ENCODE results near the gene DPPA5. TPM values are rescaled to one million over a fixed set of nuclear protein-coding genes. Genes with fewer than 3 reads are reported as not detected.
"Not testable (repeated sequence)": the region's sequence is repeated elsewhere in the genome, so short reads cannot be mapped to it uniquely, and the experiment has no call there.

Gene DPPA5
- total RNA-seq, 3 donors from 2014 or later (not counting 1 experiment from before 2014, with no cell fraction given): not detected

DNA sequence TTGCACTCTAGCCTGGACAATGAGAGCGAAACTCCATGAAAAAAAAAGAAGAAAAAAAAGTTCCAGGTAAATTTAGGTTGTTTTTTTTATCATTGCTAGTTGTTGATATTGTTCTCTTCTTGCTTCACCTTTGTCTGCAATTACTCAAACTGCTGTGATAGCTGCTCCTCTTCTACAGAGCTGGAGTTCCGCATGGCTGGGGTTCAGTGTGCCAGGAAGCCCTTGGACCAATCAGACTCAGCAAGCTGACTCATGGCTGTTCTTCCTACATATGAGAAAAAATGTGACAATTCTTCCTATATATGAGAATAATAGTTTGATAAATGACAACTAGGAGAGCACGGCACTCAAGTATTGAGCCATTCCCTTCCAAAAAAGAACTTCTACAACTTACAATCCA, 28.4 kb downstream of the DPPA5 start:
- intact Hi-C loops (cut with micrococcal nuclease): loop anchor here (1.0 kb wide), 1 partner anchor 913 kb away; no protein-coding TSS in a partner anchor
- ATAC-seq (no peak), DNase-seq (no peak)
- Mint-ChIP-seq H3K4me1 (peaks cover 0 to 4% of the 10 kb centered on the region in 2 donors), H3K27me3 (ENCODE audit: low read depth in 2 of 2) (peaks cover 10 to 24% of the 10 kb centered on the region in 2 donors), H3K27ac (no peak overlapping the region), H3K4me3 (no peak overlapping the region), H3K36me3 (no peaks in the 10 kb centered on the region), H3K9me3 (no peaks in the 10 kb centered on the region)
- 100% methylated on average over 2 of the region's 3 CpGs for WGBS (ENCODE audit: insufficient coverage)
- H3K4me3 ChIP-seq (ENCODE audit: low read length): no peak overlapping the region
- no peaks in the 10 kb centered on the region for H3K36me3 ChIP-seq (ENCODE audit: control insufficient read depth, insufficient read depth, low read length)
- H3K27ac ChIP-seq (ENCODE audit: low read length): no peak overlapping the region
- no peaks in the 10 kb centered on the region for H3K4me1 ChIP-seq (ENCODE audit: control insufficient read depth, insufficient read depth, low read length)
- TF ChIP-seq CTCF (IDR thresholded peaks at IDR 0.05): no peak
- no peaks in the 10 kb centered on the region for H3K9me3 ChIP-seq (ENCODE audit: control insufficient read depth, insufficient read depth, low read length)
- no peaks in the 10 kb centered on the region for H3K27me3 ChIP-seq (ENCODE audit: control insufficient read depth, insufficient read depth, low read length)

DNA sequence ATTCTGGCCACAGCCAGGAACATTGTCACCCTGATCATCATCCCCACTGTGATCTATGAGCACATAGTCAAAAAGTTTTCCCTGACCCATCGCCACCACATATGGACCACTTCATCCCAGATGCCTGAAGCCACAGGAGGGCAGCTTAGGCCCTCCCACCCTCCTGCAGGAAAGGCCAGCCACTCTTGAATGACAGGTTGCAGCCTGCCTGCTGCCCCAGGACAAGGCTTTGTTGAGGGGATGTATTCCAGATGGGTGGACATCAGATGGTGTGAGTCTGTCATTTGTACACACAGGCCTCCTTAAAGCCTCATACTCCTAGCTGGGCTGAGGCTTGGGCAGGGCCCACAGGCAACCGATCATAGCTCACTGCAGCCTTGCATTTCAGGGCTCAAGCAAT, 30.8 kb downstream of the DPPA5 start:
- WGBS (ENCODE audit: insufficient coverage): 96% methylated on average over 2 of the region's 2 CpGs

GRCh38 chr6:73314577-73315492, 39.2 kb downstream of the DPPA5 start:
- peaks cover 40 to 65% of the 10 kb centered on the region in 2 donors for H3K27me3 Mint-ChIP-seq (ENCODE audit: low read depth in 2 of 2)
- 24% methylated on average over 61 of the region's 61 CpGs for WGBS (ENCODE audit: insufficient coverage)
- ATAC-seq (peak in 2 of 3 donors; percentile 22 to 34), DNase-seq (no peak)
- H3K27me3 ChIP-seq (ENCODE audit: control insufficient read depth, insufficient read depth, low read length): peaks cover 18% of the 10 kb centered on the region
- H3K36me3 Mint-ChIP-seq: peaks cover 15% of the 10 kb centered on the region
- intact Hi-C loops (cut with micrococcal nuclease): no loop called here
- H3K4me3 Mint-ChIP-seq: no peak overlapping the region
- H3K4me1 ChIP-seq (ENCODE audit: control insufficient read depth, insufficient read depth, low read length): peaks cover 8% of the 10 kb centered on the region
- peaks cover 8 to 10% of the 10 kb centered on the region in 2 donors for H3K4me1 Mint-ChIP-seq
- H3K9me3 ChIP-seq (ENCODE audit: control insufficient read depth, insufficient read depth, low read length): no peaks in the 10 kb centered on the region
- peaks cover 2 to 3% of the 10 kb centered on the region in 2 donors for H3K9me3 Mint-ChIP-seq
- H3K4me3 ChIP-seq (ENCODE audit: low read length): no peak overlapping the region
- no peak for TF ChIP-seq CTCF (IDR thresholded peaks at IDR 0.05)
- H3K27ac Mint-ChIP-seq: no peak overlapping the region
- H3K27ac ChIP-seq (ENCODE audit: low read length): no peak overlapping the region
- no peaks in the 10 kb centered on the region for H3K36me3 ChIP-seq (ENCODE audit: control insufficient read depth, insufficient read depth, low read length)

More for the DNA sequence above, 30.8 kb downstream of the DPPA5 start:
- Histone ChIP-seq H3K36me3 (ENCODE audit: control insufficient read depth, insufficient read depth, low read length) (no peaks in the 10 kb centered on the region), H3K4me3 (ENCODE audit: low read length) (no peak overlapping the region), H3K27ac (ENCODE audit: low read length) (no peak overlapping the region), H3K4me1 (ENCODE audit: control insufficient read depth, insufficient read depth, low read length) (no peaks in the 10 kb centered on the region), H3K27me3 (ENCODE audit: control insufficient read depth, insufficient read depth, low read length) (peaks cover 3% of the 10 kb centered on the region), H3K9me3 (ENCODE audit: control insufficient read depth, insufficient read depth, low read length) (no peaks in the 10 kb centered on the region)
- intact Hi-C loops (cut with micrococcal nuclease): no loop called here
- Mint-ChIP-seq H3K36me3 (no peaks in the 10 kb centered on the region), H3K27ac (no peak overlapping the region), H3K27me3 (ENCODE audit: low read depth in 2 of 2) (peaks cover 9 to 11% of the 10 kb centered on the region in 2 donors), H3K4me1 (peaks cover 0 to 4% of the 10 kb centered on the region in 2 donors), H3K9me3 (peaks cover 0 to under 1% of the 10 kb centered on the region in 2 donors), H3K4me3 (no peak overlapping the region)
- DNase-seq: no peak
- ATAC-seq: no peak
- TF ChIP-seq CTCF (IDR thresholded peaks at IDR 0.05): no peak

GRCh38 chr6:73310503-73310845, 43.6 kb downstream of the DPPA5 start:
- H3K36me3 Mint-ChIP-seq; H3K9me3 Mint-ChIP-seq; intact Hi-C loops (cut with micrococcal nuclease); ATAC-seq; H3K9me3 ChIP-seq (ENCODE audit: control insufficient read depth, insufficient read depth, low read length); H3K36me3 ChIP-seq (ENCODE audit: control insufficient read depth, insufficient read depth, low read length); DNase-seq: not testable (repeated sequence)
- Mint-ChIP-seq H3K27ac (peak overlapping the region; percentile 87 to 91), H3K4me3 (peak overlapping the region; percentile 99), H3K4me1 (peaks cover 22 to 25% of the 10 kb centered on the region in 2 donors), H3K27me3 (ENCODE audit: low read depth in 2 of 2) (peaks cover 18 to 37% of the 10 kb centered on the region in 2 donors)
- Histone ChIP-seq H3K27ac (ENCODE audit: low read length) (peak overlapping the region; percentile 56), H3K27me3 (ENCODE audit: control insufficient read depth, insufficient read depth, low read length) (peaks cover 10% of the 10 kb centered on the region), H3K4me1 (ENCODE audit: control insufficient read depth, insufficient read depth, low read length) (peaks cover 17% of the 10 kb centered on the region), H3K4me3 (ENCODE audit: low read length) (peak overlapping the region; percentile 95)
- 0% methylated on average over 2 of the region's 4 CpGs for WGBS (ENCODE audit: insufficient coverage)

Data from natural killer cell (primary cell).